HT1080 (cell line): ENCODE results near the gene PCBP2. TPM values are rescaled to one million over a fixed set of nuclear protein-coding genes. Genes with fewer than 3 reads are reported as not detected.
A peak's percentile ranks its signal among the peaks of the same experiment; 100 is the strongest.
"Not testable (repeated sequence)": the region's sequence is repeated elsewhere in the genome, so short reads cannot be mapped to it uniquely, and the experiment has no call there.

Experiments
- DNase-seq: peaks from one replicate; pipeline ENCODE4 v3.0.0-alpha.2; 2015; ENCODE audit warnings: low read depth
- polyA plus RNA-seq, 2 experiments: library from polyadenylated mRNA; depleted of rRNA; stranded (reverse); fragments of >200 nt; gene quantifications; 2 replicates each; pipeline ENCODE4 v1.2.3, GENCODE V29; 2015
- total RNA-seq: library from RNA; depleted of rRNA; stranded (reverse); fragments of >200 nt; shearing (Covaris generic); gene quantifications from 2 replicates; pipeline ENCODE4 v1.2.3, GENCODE V29; 2014; rRNA removed

Gene PCBP2
- total RNA-seq = 166 and 243 TPM in 2 replicates
- 660 and 801 TPM in 2 replicates for polyA plus RNA-seq (2015; cell fraction: cytosol; rRNA removed)
- polyA plus RNA-seq (2015; cell fraction: nucleus; rRNA removed) = 739 and 834 TPM in 2 replicates

- peak; percentile 99 for DNase-seq
Observed at GRCh38 chr12:53451661-53452158, at the start of gene PCBP2. TSS of gene PCBP2 (plus strand) at chr12:53452102. CDS start at chr12:53454801, 2,699 bp downstream.

GRCh38 chr12:53402351-53402750, 49.6 kb upstream of the PCBP2 start:
- DNase-seq = not testable (repeated sequence)

- DNase-seq = no peak
Observed at GRCh38 chr12:53402871-53403270, 49.0 kb upstream of the PCBP2 start.

GRCh38 chr12:53410951-53411350, 41.0 kb upstream of the PCBP2 start:
- no peak for DNase-seq

GRCh38 chr12:53413485-53414204, 38.3 kb upstream of the PCBP2 start:
- DNase-seq = no peak

- DNase-seq = no peak
Observed at GRCh38 chr12:53414756-53415417, 37.0 kb upstream of the PCBP2 start.

GRCh38 chr12:53415752-53416389, 36.0 kb upstream of the PCBP2 start:
- not testable (repeated sequence) for DNase-seq

GRCh38 chr12:53417291-53417816, 34.5 kb upstream of the PCBP2 start:
- not testable (repeated sequence) for DNase-seq

- no peak for DNase-seq
Observed at GRCh38 chr12:53418221-53418620, 33.7 kb upstream of the PCBP2 start.

GRCh38 chr12:53419756-53420155, 32.1 kb upstream of the PCBP2 start:
- no peak for DNase-seq

- DNase-seq = not testable (repeated sequence)
Observed at GRCh38 chr12:53422247-53422646, 29.7 kb upstream of the PCBP2 start.

GRCh38 chr12:53423597-53423996, 28.3 kb upstream of the PCBP2 start, which contains the start of gene AMHR2:
TSS of gene AMHR2 (plus strand) at chr12:53423855. CDS start at chr12:53423935, 80 bp downstream.
- no peak for DNase-seq

- DNase-seq = no peak
Observed at GRCh38 chr12:53424626-53425514, 27.0 kb upstream of the PCBP2 start.

- DNase-seq = no peak
Observed at GRCh38 chr12:53425515-53426150, 26.3 kb upstream of the PCBP2 start.

- DNase-seq = peak; percentile 98
Observed at GRCh38 chr12:53427905-53428594, 23.9 kb upstream of the PCBP2 start.

GRCh38 chr12:53428741-53429140, 23.2 kb upstream of the PCBP2 start:
- DNase-seq = no peak

GRCh38 chr12:53430116-53430515, 21.8 kb upstream of the PCBP2 start:
- DNase-seq = no peak

GRCh38 chr12:53431187-53431586, 20.7 kb upstream of the PCBP2 start:
- DNase-seq = no peak

GRCh38 chr12:53435326-53435725, 16.6 kb upstream of the PCBP2 start:
- DNase-seq = not testable (repeated sequence)
